HPDE6-E6E7 (cell line): ENCODE results near the gene RNF144B.
"Not testable (repeated sequence)": the region's sequence is repeated elsewhere in the genome, so short reads cannot be mapped to it uniquely, and the experiment has no call there.

Source experiments
- DNase-seq: peaks from one replicate; pipeline ENCODE4 v3.0.0; 2011; ENCODE audit warnings: missing footprints; ENCODE audit errors: extremely low spot score

RNF144B gene

GRCh38 chr6:18444111-18444510, 57.0 kb downstream of the RNF144B start:
- no peak for DNase-seq

GRCh38 chr6:18445228-18445627, 58.1 kb downstream of the RNF144B start:
- no peak for DNase-seq

GRCh38 chr6:18446771-18447170, 59.6 kb downstream of the RNF144B start:
- no peak for DNase-seq

GRCh38 chr6:18447552-18447951, 60.4 kb downstream of the RNF144B start:
- no peak for DNase-seq

- DNase-seq, result no peak
Observed at GRCh38 chr6:18451756-18452155, 64.6 kb downstream of the RNF144B start.

GRCh38 chr6:18454446-18454845, 67.3 kb downstream of the RNF144B start:
- no peak for DNase-seq

- no peak for DNase-seq
Observed at GRCh38 chr6:18457065-18457737, 70.1 kb downstream of the RNF144B start.

- not testable (repeated sequence) for DNase-seq
Observed at GRCh38 chr6:18458086-18458485, 70.9 kb downstream of the RNF144B start.

GRCh38 chr6:18463429-18463828, 76.3 kb downstream of the RNF144B start:
- DNase-seq, result no peak

- DNase-seq, result no peak
Observed at GRCh38 chr6:18464176-18464575, 77.0 kb downstream of the RNF144B start.

GRCh38 chr6:18465410-18466154, 78.4 kb downstream of the RNF144B start:
- DNase-seq, result no peak

GRCh38 chr6:18467741-18468502, 80.8 kb downstream of the RNF144B start:
- DNase-seq, result no peak

GRCh38 chr6:18468503-18468843, 81.3 kb downstream of the RNF144B start:
- no peak for DNase-seq

GRCh38 chr6:18469536-18469935, 82.4 kb downstream of the RNF144B start:
- no peak for DNase-seq

- no peak for DNase-seq
Observed at GRCh38 chr6:18471232-18471964, 84.2 kb downstream of the RNF144B start.

GRCh38 chr6:18472941-18473340, 85.8 kb downstream of the RNF144B start:
- DNase-seq, result no peak

- DNase-seq, result no peak
Observed at GRCh38 chr6:18473755-18474154, 86.6 kb downstream of the RNF144B start.

- DNase-seq, result no peak
Observed at GRCh38 chr6:18477301-18477941, 90.3 kb downstream of the RNF144B start.

GRCh38 chr6:18478610-18479009, 91.5 kb downstream of the RNF144B start:
- no peak for DNase-seq

GRCh38 chr6:18481870-18482269, 94.7 kb downstream of the RNF144B start:
- no peak for DNase-seq

- no peak for DNase-seq
Observed at GRCh38 chr6:18485660-18486435, 98.7 kb downstream of the RNF144B start.
